Nucleus accumbens (tissue), 56 donors: ENCODE measurements around the gene CRKL.

Experiments used
- DNase-seq, 56 donors: peaks; one replicate each; lab custom pipeline; 2025; lab: John Stamatoyannopoulos, UW

Gene CRKL

GRCh38 chr22:20978419-20978818, 61.2 kb downstream of the CRKL start:
- no peak for DNase-seq

DNA sequence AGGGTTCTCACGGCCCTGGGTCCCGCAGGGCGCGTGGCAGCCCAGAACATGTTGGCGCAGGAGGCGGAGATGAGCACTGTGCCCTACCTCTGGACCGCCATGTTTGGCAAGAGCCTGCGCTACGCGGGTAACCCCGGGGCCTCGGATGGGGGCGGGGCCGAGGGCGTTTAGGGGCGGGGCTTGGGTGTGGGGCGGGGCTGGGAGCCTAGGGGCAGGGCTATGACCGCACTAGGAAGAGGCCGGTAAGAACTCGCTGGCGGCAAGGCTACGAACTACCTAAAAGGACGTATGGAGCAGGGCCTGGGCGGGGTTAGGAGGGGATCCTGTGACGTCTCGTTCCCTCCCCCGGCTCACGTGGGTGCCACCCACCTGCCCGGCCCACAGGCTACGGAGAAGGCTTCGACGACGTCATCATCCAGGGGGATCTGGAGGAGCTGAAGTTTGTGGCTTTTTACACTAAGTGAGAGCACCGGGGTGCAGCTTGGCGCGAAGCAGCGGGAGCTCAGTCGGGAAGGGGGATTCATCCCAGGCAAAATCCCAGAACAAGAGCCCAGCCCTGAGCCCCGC, 62.1 kb downstream of the CRKL start:
- DNase-seq, result peak in 34 of 56 donors; percentile 13 to 79 (median 44)

GRCh38 chr22:20979940-20980453, 62.8 kb downstream of the CRKL start:
- no peak for DNase-seq

DNA sequence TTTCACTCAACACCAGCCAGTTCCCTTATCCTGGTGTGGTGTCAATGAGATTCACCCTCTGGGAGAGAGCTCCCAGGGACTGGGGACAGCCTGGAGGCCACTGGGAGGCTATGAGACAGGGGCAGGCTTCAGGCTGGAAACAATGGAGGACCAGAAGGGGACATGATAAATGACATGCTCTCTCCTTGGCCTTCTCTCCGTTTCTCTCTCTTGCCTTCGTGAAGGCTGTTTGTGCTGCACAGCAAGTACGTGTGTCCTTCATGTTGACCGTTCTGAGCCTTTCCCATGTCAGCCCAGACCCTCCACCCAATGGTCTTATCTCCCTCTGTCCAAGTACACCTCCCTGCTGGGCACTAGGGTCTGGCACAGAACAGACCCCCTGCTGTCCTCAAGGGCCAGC, 63.3 kb downstream of the CRKL start:
- no peak for DNase-seq

DNA sequence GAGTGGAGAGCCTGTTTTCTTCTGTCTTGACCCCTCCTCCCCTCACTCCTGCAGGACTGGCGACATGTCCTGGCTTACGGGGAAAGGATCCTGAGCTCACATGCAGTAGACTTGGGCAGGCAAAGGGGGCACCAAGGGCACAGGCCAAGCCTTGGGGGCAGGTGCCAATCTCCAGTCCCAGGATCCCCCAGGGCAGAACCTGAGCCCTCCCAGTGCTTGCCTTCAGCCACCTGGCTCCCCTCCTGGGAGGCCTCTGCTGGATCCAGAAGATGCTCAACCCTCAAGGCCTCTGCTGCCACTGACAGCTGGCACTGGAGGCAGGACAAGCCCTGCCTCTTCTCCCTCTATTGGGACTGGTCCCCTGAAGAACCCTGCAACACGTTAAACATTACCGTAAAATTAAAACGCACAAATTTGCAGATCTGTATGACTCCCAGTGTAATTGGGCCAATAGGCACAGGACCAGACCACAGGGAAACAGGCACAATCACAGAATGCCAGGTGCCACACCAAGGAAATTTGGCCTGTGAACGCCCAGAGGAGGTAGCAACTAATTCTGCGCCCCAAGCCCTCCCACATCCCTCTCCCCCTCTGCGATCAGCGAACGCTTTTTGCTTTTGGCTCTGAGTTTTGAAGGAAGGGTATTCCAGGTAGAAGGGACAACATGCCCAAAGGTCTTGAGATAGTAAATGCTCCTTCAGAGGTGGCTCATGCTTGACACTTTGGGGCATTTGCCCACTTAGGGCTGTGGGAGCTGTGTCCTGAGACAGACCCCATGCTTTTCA, 63.9 kb downstream of the CRKL start:
- no peak for DNase-seq

DNA sequence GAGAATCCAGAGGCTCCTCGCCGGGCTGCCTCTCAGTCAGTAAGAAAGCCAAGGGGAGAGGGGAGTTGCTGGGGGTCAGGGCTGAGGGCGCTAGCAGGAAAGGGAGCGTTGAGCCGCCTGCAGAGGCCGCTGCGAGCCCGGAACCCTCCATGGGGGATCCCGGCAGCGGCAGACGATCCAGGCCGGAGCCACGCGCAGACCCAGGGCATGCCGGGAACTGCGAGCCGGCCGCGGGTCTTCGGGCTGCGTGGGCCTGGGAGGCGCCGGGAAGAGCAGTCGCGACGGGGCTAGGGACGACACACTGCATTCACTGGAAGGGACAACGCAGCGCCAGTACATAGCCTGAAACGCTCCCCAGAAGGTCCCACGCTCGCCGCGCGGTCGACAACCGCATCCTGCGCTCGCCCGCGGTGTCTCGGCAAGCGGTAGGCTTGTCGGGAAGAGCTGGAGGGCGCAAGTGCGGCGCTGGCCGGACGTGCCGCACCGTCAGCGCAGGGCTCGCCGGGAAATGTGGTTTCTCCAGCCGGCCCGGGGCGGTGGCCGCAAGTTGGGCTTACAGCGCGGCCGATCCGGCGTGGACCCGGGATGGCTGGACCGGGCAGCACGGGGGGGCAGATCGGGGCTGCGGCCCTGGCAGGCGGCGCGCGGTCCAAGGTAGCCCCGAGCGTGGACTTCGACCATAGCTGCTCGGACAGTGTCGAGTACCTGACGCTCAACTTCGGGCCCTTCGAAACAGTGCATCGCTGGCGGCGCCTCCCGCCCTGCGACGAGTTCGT, 64.8 kb downstream of the CRKL start, which contains the start of gene LZTR1:
LZTR1 (plus strand) TSS at position 511 of the 776 bp plus-strand sequence; CDS start at position 586, 75 bp downstream.
- DNase-seq, result peak in 54 of 56 donors; percentile 56 to 96 (median 86)

DNA sequence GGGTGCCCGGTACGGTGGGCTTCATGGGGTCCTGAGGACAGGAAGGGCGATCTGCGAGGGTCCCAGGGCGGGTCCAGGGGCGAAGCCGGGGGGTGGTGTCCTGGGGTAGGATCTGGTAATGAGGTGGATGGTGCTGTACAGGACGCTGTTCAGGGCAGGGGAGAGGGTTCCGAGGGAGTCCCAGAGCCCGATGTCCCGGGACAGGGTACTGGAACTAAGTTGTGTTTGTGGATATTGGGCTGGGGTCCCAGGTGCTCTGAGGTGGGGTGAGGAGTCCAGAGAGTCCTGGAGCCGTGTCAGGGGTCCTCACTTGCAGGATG, 65.3 kb downstream of the CRKL start:
- DNase-seq, result no peak

DNA sequence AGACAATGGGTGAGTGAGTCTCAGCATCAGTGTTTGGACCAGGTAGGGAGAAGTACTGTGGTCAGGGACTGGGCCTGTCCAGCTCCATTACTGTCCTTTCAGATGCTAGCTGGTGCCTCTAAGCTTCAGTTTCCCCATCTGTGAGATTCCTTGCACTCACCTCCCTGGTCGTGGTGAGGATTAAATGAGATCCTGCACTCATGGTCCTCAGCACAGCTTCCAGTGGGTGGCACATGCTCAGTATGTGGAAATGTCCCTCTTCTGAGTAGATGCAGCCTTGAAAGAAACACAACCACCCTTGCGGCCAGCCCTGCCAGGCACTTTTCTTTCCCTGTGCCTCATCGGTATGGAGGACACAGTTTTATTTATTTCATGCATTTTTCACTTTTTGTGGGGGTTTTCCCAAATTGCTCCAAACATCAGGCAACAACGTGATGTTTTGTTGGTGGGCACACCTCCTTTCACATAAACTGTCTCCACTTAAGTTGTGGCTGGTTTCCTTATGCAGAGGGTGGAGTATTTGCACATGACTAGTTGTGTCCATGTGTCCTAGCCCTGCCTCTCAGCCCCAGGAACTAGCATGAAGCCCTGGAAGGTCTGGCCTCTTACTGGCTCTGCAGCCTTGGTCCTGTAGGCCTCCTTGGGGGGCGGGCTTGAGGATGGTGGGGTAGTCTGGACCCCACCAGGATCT, 66.0 kb downstream of the CRKL start:
- no peak for DNase-seq

GRCh38 chr22:20985720-20986119, 68.5 kb downstream of the CRKL start:
- DNase-seq, result no peak

DNA sequence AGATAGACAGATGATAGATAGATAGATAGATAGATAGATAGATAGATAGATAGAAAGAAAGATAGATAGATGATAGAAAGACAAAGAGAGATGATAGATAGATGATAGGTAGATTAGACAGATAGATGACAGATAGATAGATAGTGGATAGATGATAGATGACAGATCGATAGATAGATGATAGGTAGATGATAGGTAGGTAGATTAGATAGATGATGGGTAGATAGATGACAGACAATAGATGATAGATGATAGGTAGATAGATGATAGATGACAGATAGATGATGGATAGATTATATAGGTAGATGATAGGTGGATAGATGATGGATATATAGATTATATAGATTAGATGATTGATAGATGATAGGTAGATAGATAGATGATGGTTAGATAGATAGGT, 69.2 kb downstream of the CRKL start:
- DNase-seq, result no peak

GRCh38 chr22:20987375-20987774, 70.2 kb downstream of the CRKL start:
- DNase-seq, result no peak

DNA sequence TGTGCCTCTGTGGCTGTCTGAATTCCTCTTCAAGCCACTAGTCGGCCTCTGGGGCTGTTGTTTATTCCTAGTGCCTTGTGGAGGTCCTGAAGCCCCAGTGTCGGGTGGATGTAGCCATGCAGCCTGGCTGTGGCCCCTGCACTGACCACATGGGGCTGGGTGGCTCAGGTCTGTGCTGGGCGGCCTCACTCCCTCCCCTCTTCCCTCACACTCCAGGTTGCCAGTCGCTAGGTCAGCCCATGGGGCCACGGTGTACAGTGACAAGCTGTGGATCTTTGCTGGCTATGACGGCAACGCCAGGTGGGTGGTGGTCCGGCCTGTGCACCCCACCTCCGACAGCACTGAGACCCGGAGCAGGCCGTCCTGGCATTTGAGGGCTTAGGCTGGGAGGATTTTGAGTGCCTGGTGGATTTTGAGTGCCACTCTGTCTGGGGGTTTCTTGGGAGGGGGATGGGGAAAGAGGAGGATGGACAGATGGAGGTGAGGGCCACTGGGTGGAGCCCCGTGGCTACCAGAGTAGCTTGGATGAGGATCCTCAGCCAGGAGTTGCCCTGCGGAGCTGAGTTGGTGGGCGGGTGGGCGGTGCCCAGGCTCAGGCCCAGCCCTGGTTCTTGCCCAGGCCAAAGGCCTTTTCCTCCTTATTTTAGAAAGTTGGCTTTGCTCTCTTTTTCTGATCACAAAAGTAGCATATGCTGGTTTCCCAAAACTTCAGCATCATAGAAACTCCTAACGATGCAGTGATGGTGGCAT, 71.5 kb downstream of the CRKL start:
- no peak for DNase-seq

GRCh38 chr22:20989323-20990138, 72.3 kb downstream of the CRKL start:
- DNase-seq, result no peak

GRCh38 chr22:20990184-20991180, 73.3 kb downstream of the CRKL start:
- no peak for DNase-seq

GRCh38 chr22:20991252-20992055, 74.2 kb downstream of the CRKL start:
- DNase-seq, result no peak

GRCh38 chr22:20992056-20992442, 74.8 kb downstream of the CRKL start:
- no peak for DNase-seq
